Measurements from ENCODE around the gene PTCHD4. TPM values are rescaled to one million over a fixed set of nuclear protein-coding genes. Genes with fewer than 3 reads are reported as not detected.
"Not testable (repeated sequence)": the region's sequence is repeated elsewhere in the genome, so short reads cannot be mapped to it uniquely, and the experiment has no call there.

Gene PTCHD4
- total RNA-seq, 1 donor from 2014 or later: 0.92 TPM

DNA sequence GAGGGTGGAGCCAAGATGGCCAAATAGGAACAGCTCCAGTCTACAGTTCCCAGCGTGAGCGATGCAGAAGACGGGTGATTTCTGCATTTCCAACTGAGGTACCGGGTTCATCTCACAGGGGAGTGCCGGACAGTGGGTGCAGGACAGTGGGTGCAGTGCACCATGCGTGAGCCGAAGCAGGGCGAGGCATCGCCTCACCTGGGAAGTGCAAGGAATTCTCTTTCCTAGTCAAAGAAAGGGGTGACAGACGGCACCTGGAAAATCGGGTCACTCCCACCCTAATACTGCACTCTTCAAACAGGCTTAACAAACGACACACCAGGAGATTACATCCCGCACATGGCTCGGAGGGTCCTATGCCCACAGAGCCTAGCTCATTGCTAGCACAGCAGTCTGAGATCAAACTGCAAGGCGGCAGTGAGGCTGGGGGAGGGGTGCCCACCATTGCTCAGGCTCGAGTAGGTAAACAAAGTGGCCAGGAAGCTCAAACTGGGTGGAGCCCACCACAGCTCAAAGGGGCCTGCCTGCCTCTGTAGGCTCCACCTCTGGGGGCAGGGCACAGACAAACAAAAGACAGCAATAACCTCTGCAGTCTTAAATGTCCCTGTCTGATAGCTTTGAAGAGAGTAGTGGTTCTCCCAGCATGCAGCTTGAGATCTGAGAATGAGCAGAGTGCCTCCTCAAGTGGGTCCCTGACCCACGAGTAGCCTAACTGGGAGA, 8.4 kb downstream of the PTCHD4 start:
- intact Hi-C loops (cut with DNase I); DNase-seq (ENCODE audit: missing footprints); ATAC-seq: not testable (repeated sequence)

DNA sequence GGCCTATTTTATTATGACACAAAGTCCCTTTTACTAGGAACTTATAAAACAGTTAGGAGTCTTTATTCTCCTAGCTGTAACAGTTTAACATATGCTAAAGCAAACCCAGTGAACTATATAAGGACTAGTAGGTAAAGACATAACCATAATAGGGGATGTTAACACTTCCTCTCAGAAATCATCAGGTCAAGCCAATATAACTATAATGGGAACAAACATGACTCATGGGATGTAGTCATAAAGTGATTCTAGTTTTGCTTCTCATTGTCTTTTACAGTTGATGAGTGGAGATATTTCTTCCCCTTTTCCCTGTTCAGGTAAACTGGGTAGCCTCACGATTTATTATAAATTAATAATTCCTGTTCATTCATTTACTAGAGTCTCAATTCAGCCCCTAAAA, 9.7 kb downstream of the PTCHD4 start:
- no peak for ATAC-seq
- intact Hi-C loops (cut with DNase I): no loop called here
- no peak for DNase-seq (ENCODE audit: missing footprints)

DNA sequence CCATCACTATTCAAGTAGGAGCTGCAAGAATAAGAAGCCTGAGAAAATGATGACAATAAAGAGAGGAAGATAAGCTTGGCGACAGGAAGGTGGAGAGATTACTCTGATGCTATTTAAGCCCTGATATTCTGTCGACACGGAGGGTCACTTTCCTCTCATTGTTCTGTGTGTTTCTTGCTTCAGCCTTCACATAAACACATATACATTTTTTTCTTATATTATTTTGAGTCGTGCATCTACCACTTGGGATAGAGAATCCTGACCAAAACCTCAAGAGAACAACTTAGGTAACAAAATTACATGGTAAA, 10.5 kb downstream of the PTCHD4 start:
- DNase-seq (ENCODE audit: missing footprints): no peak
- intact Hi-C loops (cut with DNase I): no loop called here
- ATAC-seq: no peak

DNA sequence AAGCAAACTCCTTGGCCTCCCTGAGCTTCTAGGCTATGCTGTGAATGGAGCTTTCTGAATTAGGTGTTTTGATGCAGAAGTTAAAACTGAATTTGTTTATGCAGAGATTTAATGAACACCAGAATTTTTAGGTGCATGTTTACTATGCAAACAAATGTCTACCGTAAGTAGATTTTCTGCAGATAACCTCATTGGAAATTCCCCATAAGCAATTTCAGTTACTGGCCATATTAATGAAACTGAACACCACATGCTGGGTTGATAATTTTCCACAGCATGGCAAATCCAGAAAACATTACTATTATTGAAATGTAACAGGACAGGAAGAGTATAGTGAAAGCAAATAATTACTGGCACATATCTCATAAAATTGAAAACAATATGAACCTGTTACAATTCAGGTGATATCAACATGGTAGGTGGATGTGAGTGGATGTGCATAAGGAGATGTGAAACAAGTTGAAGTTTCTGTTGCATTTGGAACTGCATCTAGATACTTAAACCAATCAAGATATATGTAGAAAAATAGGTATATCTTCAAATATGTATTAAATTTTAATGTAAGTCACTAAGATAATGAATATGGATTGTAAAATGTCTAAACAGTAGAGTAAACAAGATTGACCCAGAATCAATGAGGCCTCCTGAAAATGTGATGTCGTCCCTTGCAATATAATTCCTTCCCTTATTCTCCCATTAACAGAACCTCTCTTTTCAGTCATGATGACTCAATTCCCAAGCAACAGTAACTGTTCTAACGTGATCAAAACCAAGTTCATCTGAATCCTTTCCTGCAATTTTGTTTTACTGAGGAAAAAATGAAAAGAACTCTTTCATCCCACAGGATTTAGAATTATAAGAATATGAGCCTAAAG, 11.0 kb downstream of the PTCHD4 start:
- DNase-seq (ENCODE audit: missing footprints) (no peak), ATAC-seq (no peak)
- intact Hi-C loops (cut with DNase I): no loop called here

DNA sequence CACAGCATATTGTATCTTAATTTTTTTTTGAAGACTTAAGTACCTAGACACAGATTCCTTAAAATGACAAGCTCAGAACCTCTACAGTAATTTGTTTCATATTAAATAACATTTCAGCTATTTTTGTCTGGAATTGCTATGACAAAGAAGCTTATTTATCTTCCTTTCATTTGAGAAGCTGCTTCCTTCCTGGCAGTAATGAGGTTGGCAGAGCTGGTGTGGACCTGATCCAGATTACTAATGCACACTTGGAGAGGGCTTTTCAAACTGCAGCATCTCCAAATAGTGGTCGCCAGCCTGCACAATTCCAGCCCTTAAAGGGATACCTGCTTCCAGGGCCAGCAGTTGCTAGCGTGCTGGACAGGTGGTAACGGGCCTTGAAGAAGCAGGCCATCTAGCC, 12.1 kb downstream of the PTCHD4 start:
- ATAC-seq: no peak
- intact Hi-C loops (cut with DNase I): no loop called here
- DNase-seq (ENCODE audit: missing footprints): no peak

DNA sequence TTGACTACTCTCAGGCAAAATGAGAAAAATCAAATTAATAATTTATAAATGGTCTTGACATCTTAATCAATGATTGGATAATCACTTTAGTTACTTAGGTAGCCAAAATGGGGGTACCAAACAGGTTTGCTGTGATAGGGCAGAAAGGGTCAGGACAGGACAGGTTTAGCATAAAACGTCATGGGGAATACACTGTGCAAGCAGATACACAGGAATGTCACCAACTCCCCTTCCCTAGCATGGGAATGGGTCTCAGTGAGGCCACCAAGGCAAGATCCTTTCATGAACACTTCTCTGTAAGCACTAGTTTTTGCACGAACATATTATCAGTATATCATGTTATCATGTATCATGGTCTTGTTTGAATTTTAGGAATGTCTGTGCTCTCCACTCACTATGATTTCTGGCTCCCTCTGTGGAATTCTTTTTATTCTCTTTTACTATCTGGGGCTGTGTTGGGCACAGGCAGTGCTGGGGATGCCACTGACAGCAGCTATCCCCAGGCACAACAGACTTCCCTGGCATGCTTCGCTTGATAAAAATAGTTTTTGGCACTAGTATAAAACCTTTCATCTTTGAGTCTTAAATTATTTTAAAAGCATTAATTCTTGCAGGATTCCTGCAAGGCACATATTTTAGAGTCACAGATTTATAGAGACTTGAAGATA, 18.3 kb downstream of the PTCHD4 start:
- intact Hi-C loops (cut with DNase I): no loop called here
- DNase-seq (ENCODE audit: missing footprints): no peak
- peak; percentile 75 for ATAC-seq

DNA sequence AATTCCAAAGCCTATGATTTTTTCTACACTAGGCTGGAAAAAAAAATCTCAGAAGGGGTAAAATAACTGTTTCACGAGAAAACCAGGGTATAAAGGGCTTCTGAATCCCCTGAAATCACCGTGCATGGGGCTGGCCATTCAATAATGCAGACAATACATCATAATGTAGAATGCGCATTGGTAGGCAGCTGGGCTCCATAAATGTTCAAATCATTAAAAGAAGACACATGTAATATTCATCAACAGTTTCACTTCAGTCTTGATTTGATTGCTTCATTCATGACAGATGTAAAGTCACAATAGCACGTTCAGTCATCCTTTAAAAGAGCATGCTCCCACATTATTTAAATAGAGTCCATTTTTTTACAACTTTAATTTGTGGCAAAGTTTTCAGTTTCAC, 20.5 kb downstream of the PTCHD4 start:
- no peak for ATAC-seq
- intact Hi-C loops (cut with DNase I): no loop called here
- DNase-seq (ENCODE audit: missing footprints): no peak

DNA sequence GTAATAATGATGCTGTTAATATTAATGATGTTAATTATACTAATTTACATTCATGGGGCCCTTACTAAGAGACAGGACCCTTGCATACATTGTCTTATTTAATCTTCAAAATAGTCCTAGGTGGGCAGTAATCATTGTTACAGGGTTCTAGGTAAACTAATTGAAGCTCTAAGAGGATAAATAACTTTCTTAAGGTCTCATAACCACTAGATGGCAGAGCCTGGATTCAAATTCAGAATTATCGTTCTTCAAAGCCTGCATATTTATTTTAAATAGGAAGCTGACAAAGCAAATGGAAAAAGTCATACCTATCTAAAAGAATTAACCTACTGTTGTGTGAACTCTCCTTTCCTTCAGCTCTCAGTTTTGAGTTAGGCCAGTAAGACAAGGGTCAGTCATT, 23.5 kb downstream of the PTCHD4 start:
- ATAC-seq: no peak
- intact Hi-C loops (cut with DNase I): no loop called here
- no peak for DNase-seq (ENCODE audit: missing footprints)

DNA sequence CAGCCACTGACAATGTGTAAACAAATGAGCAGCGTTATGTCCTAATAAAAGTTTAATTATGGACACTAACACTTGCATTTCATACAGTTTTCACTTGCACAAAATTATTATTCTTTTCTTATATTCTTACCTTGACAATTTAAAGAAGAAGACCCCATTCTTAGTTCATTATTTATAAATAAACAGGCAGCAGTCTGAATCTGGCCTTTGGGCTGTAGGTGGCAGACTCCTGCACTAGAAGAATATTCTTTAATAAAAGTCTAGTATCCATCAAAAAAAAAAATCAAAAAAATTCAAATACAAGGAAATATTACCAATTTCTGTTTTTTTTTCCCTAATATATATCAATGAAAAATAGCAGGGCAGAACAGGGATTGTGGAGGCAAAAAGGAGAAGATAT, 24.8 kb downstream of the PTCHD4 start:
- no peak for ATAC-seq
- intact Hi-C loops (cut with DNase I): no loop called here
- no peak for DNase-seq (ENCODE audit: missing footprints)

DNA sequence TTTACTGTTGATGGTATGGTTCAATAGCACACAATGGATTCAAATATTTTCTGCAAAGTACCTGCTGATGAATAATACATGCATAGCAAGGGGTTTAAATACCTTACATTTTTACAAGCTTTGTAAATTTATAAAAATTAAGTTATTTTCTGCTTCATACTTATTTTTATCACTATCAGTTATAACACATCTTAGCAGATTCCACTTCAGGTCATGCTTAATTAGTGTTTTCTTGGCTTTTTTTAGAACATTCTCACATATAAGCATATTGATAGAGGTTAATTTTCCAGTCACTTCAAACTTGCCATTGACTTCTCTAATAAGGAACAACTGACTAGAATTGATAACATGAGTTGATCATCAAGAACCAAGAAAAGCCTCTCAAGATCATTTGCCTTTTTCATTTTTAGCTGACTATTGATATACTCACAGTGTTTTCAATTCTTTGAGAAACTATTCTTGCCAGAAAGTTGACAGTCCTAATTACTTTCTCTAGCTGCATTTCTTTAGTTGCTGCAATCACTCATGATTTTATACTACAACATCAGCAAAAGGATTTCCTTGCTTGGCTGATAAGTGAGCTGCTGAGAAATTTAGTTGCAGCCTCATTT, 25.8 kb downstream of the PTCHD4 start:
- no peak for DNase-seq (ENCODE audit: missing footprints)
- ATAC-seq: no peak

DNA sequence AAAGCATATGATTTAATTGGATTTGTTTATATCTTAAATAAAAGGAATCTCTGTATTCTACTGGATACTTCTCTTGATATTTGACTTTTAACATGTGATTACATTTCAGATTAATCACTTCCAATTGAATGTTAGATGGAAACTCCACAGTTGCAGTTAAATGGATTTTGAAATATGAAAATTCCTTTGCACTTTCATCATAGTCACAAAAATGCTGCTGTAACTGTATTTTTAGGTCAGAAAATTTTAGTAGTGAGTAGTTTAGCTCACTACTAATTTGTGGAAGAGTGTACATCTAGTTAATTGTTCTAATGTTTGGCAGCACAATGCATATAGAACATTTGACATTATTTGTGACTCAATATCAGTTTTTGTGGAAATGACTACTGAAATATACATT, 26.8 kb downstream of the PTCHD4 start:
- intact Hi-C loops (cut with DNase I): no loop called here
- DNase-seq (ENCODE audit: missing footprints) (no peak), ATAC-seq (no peak)

More for the DNA sequence above, 25.8 kb downstream of the PTCHD4 start:
- intact Hi-C loops (cut with DNase I): no loop called here

DNA sequence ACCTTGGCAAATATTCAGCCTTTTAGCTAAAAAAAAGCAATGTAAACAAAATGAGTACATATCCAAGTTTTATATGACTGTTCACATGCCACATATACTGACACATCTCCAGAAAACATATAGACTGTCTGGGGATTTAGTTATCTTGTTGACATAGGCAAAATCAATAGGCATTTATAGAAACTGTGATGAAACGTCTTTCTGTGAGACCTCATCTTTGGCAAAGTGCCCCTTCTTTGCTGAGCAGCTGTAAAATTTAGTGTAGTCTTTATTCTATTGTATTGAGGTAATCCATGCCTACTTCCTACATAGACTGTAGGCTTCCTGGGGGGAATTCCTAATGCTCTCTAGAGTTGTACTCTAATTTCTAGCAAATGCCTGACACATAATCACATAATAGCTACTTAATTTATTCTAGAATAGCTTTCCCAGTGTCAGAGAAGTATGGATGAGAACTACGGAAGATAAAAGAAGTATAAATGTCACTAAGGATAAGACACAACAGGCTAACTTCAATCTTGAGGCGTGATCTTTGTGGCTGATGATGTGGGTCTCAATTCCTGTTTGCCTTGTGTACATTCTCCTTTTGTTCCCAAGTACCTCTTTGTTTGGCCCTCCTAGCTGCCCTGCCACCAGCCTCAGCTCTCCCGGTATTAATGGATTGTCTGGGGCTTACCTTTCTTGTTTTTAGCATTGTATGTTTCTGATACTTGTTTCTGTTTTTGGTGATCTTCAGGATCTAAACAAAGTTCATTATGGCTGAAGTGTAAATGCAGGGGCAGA, 30.6 kb downstream of the PTCHD4 start:
- no peak for ATAC-seq
- no peak for DNase-seq (ENCODE audit: missing footprints)
- intact Hi-C loops (cut with DNase I): no loop called here

DNA sequence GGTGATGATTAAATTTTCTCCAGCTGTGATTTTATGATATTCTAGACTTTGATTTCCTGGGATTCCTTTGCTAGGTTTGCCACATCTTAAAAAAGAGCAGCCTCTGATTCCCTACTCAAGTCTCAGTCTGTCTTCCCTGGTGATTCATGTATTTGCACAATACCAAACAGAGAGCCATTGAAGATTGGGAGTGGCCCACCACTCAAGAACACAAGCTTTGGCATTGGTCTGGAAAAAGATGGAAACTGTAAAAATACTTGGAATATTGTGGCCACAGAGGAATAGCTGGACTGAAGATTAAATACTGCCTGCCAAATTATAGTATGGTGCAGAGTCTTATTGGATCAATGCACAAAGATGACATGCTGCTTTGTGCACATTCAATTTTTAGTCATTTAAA, 32.9 kb downstream of the PTCHD4 start:
- ATAC-seq: no peak
- intact Hi-C loops (cut with DNase I): no loop called here
- no peak for DNase-seq (ENCODE audit: missing footprints)

DNA sequence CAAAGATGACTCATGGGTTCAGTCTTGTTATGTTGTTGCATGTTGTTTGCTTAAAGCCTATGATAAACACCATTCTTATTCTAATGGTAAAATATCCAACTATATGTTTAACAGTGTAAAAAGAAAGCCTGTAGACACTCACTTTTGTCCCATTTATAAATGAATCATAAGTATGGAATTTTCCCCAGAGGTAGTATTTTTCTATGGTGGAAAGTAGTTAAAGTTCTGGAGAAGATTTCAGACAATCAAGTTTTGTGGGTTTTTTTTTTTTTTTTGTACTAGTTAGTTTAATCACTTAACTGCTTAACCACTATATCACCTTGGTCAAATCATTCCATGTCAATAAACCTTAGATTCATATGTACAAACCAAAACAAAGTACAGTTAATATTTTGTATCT, 35.8 kb downstream of the PTCHD4 start:
- ATAC-seq (no peak), DNase-seq (ENCODE audit: missing footprints) (no peak)
- intact Hi-C loops (cut with DNase I): no loop called here

DNA sequence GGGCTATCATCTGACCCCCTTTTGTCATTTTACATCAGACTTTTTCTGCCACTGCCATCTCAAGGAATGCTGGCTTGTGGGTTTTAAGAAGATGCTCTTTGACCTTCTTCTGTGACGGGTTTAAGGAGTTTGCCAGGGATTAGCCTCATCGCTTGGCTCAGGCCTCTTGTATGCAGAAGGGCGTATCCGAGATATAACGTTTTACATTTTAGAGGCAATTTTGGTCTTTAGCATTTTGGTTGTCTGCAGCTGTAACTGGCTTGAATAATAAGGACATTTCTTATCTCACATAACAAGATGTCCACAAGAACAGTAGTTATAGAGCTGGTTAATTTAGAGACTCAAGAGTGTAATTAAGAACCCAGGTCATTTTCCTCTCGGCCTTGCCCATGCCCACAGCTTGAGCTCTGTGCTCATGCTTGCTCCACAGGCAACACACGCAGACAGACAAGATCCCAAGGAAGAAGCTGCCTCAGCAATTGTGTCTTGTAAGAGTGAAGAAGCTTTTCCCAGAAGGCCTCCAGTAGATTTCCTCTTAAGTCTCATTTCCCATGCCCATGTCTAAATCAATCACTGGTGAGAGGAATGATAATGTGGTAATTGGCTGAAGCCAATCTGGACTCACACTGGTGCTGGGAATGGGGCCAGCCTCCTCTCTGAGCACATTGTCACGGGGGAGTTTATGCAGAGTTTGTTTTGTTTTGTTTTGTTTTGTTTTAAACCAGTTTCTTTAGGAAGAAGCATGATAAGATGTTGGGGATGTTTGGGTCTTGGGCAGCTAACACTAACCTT, 36.8 kb downstream of the PTCHD4 start:
- intact Hi-C loops (cut with DNase I): no loop called here
- DNase-seq (ENCODE audit: missing footprints) (no peak), ATAC-seq (no peak)

DNA sequence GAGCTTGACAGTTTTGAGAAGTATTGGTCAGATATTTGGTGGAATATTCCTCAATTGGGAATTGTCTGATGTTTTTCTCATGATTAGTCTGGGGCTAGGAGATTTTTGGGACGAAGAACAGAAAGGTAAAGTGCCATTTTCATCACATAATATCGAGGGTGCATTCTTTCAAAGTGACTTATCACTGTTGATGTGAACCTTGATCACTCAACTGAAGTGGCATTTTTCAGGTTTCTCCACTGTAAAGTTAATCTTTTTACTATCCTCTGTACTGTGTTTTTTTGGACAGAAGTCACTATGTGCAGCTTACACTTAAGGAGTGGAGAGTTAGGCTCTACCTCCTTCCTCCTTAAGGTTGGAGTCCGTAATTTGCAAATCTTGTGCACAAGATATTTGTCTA, 39.2 kb downstream of the PTCHD4 start:
- intact Hi-C loops (cut with DNase I): no loop called here

DNA sequence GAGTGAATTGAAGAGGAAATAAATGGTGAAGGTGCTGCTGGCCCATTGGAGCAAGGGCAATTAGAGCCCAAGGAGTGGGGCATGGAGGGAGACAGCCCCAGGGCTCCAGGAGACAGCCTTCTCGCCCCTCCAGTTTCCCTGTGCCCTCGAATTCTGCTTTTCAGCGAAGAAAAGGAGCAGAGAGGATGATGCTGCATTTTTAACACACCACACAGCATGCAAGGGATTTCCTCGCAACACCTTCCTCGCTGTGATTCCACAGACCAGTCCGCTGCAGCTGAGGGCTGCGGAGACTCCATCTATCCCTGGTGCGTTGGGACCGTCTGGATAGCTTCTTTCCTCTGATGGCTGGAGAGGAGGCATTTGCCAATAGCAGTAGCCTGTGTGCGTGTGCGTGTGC, 41.7 kb downstream of the PTCHD4 start:
- intact Hi-C loops (cut with DNase I): no loop called here
- no peak for DNase-seq (ENCODE audit: missing footprints)
- no peak for ATAC-seq

More for the DNA sequence above, 39.2 kb downstream of the PTCHD4 start:
- ATAC-seq (no peak), DNase-seq (ENCODE audit: missing footprints) (no peak)

All from Right ventricle myocardium inferior (tissue), 1 donor.